Natural killer cell (primary cell): ENCODE measurements around the gene CHML. TPM values are rescaled to one million over a fixed set of nuclear protein-coding genes. Genes with fewer than 3 reads are reported as not detected.

ENCODE experiments used
- ATAC-seq, 3 donors: fragments of 150-1000 bp in 2 of 3; fragments of 200-7000 bp in 1 of 3; cut with Tn5 transposase; 1 replicate in 1 of 3; 2 replicates in 2 of 3; pipeline ENCODE4 v1.10.0; 2021; ENCODE audit warnings: mild to moderate bottlenecking in 2 of 3, moderate library complexity in 2 of 3
- DNase-seq, 2 donors: peaks; one replicate each; pipeline versions ENCODE4 v3.0.0 to v3.0.0-alpha.2; 2013 to 2021; ENCODE audit warnings: mixed read lengths in 1 of 2
- H3K27ac ChIP-seq: one replicate; pipeline ENCODE4 v1.5.1; 2013; ENCODE audit warnings: mild to moderate bottlenecking, low read length
- H3K27me3 ChIP-seq: one replicate; pipeline ENCODE4 v1.6.1; 2013; ENCODE audit warnings: low read length; ENCODE audit not compliant: control insufficient read depth, insufficient read depth
- H3K36me3 ChIP-seq: one replicate; pipeline ENCODE4 v1.6.1; 2013; ENCODE audit warnings: low read length; ENCODE audit not compliant: control insufficient read depth, insufficient read depth
- H3K4me1 ChIP-seq: one replicate; pipeline ENCODE4 v1.6.1; 2013; ENCODE audit warnings: low read length; ENCODE audit not compliant: control insufficient read depth, insufficient read depth
- H3K4me3 ChIP-seq: one replicate; pipeline ENCODE4 v1.5.1; 2013; ENCODE audit warnings: low read length
- H3K9me3 ChIP-seq: one replicate; pipeline ENCODE4 v1.6.1; 2013; ENCODE audit warnings: low read length; ENCODE audit not compliant: control insufficient read depth, insufficient read depth
- H3K27ac Mint-ChIP-seq, 2 donors: one replicate each; pipeline ENCODE4 v1.8.0; 2022; ENCODE audit warnings: mild to moderate bottlenecking in 2 of 2, mixed read lengths in 2 of 2, moderate library complexity in 1 of 2
- H3K27me3 Mint-ChIP-seq, 2 donors: one replicate each; pipeline ENCODE4 v1.8.0; 2022; ENCODE audit warnings: low read depth in 2 of 2, mixed read lengths in 2 of 2
- H3K36me3 Mint-ChIP-seq: one replicate; pipeline ENCODE4 v1.8.0; 2022; ENCODE audit warnings: mixed read lengths
- H3K4me1 Mint-ChIP-seq, 2 donors: one replicate each; pipeline ENCODE4 v1.8.0; 2022; ENCODE audit warnings: mixed read lengths in 2 of 2
- H3K4me3 Mint-ChIP-seq: one replicate; pipeline ENCODE4 v1.8.0; 2022; ENCODE audit warnings: mild to moderate bottlenecking, moderate library complexity, mixed read lengths
- H3K9me3 Mint-ChIP-seq, 2 donors: one replicate each; pipeline ENCODE4 v1.8.0; 2022; ENCODE audit warnings: mixed read lengths in 2 of 2
- CTCF ChIP-seq: fragments of 200-600 bp; IDR thresholded peaks from one replicate; pipeline ENCODE4 v1.8.0; 2022; ENCODE audit warnings: antibody characterized with exemption
- WGBS: methylation state at CpG from one replicate; pipeline ENCODE4 v1.1.7; 2013; ENCODE audit warnings: missing lambda C conversion rate; ENCODE audit not compliant: insufficient coverage; 5-methylcytosine and 5-hydroxymethylcytosine counted together
- intact Hi-C: fragments of 100-400 bp; cut with micrococcal nuclease; formaldehyde crosslinking; loops from one replicate; pipeline ENCODE4 v1.14.2; 2022
- total RNA-seq, 4 donors: library from RNA; stranded (reverse); fragments of 120-200 nt in 1 of 4; gene quantifications; one replicate each; pipeline versions ENCODE4 v1.2.3 to v1.2.4, GENCODE V29; 2013 to 2022

CHML gene
- total RNA-seq, 3 donors from 2014 or later (not counting 1 experiment from before 2014, with no cell fraction given) = 6.8 to 11.8 (median 7.8) TPM

GRCh38 chr1:241678536-241678935 is 38.4 kb upstream of the CHML start:
- Mint-ChIP-seq H3K9me3 (no peaks in the 10 kb centered on the region), H3K4me3 (no peak overlapping the region), H3K27me3 (peaks cover 10 to 32% of the 10 kb centered on the region in 2 donors), H3K27ac (no peak overlapping the region), H3K36me3 (no peaks in the 10 kb centered on the region), H3K4me1 (peaks cover 0 to 6% of the 10 kb centered on the region in 2 donors)
- Histone ChIP-seq H3K27ac (no peak overlapping the region), H3K4me1 (no peaks in the 10 kb centered on the region), H3K36me3 (no peaks in the 10 kb centered on the region), H3K9me3 (peaks cover 2% of the 10 kb centered on the region), H3K27me3 (no peaks in the 10 kb centered on the region), H3K4me3 (no peak overlapping the region)
- WGBS = 66% methylated on average over 2 of the region's 2 CpGs
- DNase-seq (no peak), ATAC-seq (no peak)
- intact Hi-C loops = no loop called here
- TF ChIP-seq CTCF = no peak

- H3K4me3 ChIP-seq = no peak overlapping the region
These were observed 37.0 kb upstream of the CHML start for GRCh38 chr1:241677201-241677600.

GRCh38 chr1:241675983-241676382 is 35.8 kb upstream of the CHML start:
- no peak overlapping the region for H3K27ac Mint-ChIP-seq
- Histone ChIP-seq H3K4me1 (no peaks in the 10 kb centered on the region), H3K4me3 (no peak overlapping the region), H3K27me3 (no peaks in the 10 kb centered on the region), H3K27ac (no peak overlapping the region), H3K9me3 (peaks cover 2% of the 10 kb centered on the region), H3K36me3 (no peaks in the 10 kb centered on the region)
- no peaks in the 10 kb centered on the region for H3K36me3 Mint-ChIP-seq
- peak in 1 of 2 donors; percentile 9 for DNase-seq
- WGBS = 90% methylated on average over 4 of the region's 4 CpGs
- peaks cover 12 to 25% of the 10 kb centered on the region in 2 donors for H3K27me3 Mint-ChIP-seq
- no peak for TF ChIP-seq CTCF
- no peak for ATAC-seq
- intact Hi-C loops = no loop called here
- H3K4me1 Mint-ChIP-seq = peaks cover 0 to 6% of the 10 kb centered on the region in 2 donors
- H3K9me3 Mint-ChIP-seq = no peaks in the 10 kb centered on the region
- H3K4me3 Mint-ChIP-seq = no peak overlapping the region

More at GRCh38 chr1:241677201-241677600, 37.0 kb upstream of the CHML start:
- WGBS = 20% methylated on average over 5 of the region's 5 CpGs
- H3K27me3 Mint-ChIP-seq = peaks cover 13 to 28% of the 10 kb centered on the region in 2 donors
- H3K27ac Mint-ChIP-seq = no peak overlapping the region
- intact Hi-C loops = no loop called here
- no peaks in the 10 kb centered on the region for H3K36me3 ChIP-seq
- H3K9me3 ChIP-seq = peaks cover 2% of the 10 kb centered on the region
- DNase-seq (peak in 1 of 2 donors; percentile 75), ATAC-seq (peak in 1 of 3 donors; percentile 52)
- peaks cover 0 to 6% of the 10 kb centered on the region in 2 donors for H3K4me1 Mint-ChIP-seq
- TF ChIP-seq CTCF = no peak
- H3K9me3 Mint-ChIP-seq = no peaks in the 10 kb centered on the region
- no peaks in the 10 kb centered on the region for H3K36me3 Mint-ChIP-seq
- no peaks in the 10 kb centered on the region for H3K4me1 ChIP-seq
- peak overlapping the region; percentile 35 for H3K4me3 Mint-ChIP-seq
- peak overlapping the region; percentile 42 for H3K27ac ChIP-seq
- H3K27me3 ChIP-seq = no peaks in the 10 kb centered on the region

GRCh38 chr1:241674805-241675384 is 34.7 kb upstream of the CHML start:
- peaks cover 6 to 21% of the 10 kb centered on the region in 2 donors for H3K27me3 Mint-ChIP-seq
- H3K36me3 ChIP-seq = no peaks in the 10 kb centered on the region
- H3K36me3 Mint-ChIP-seq = no peaks in the 10 kb centered on the region
- ATAC-seq = no peak
- peaks cover 0 to 6% of the 10 kb centered on the region in 2 donors for H3K4me1 Mint-ChIP-seq
- intact Hi-C loops = no loop called here
- H3K27ac ChIP-seq = no peak overlapping the region
- no peak overlapping the region for H3K4me3 Mint-ChIP-seq
- WGBS = no CpG with 5 or more reads among the region's 1 CpG
- no peak for TF ChIP-seq CTCF
- no peak for DNase-seq
- peaks cover 2% of the 10 kb centered on the region for H3K9me3 ChIP-seq
- no peak overlapping the region for H3K4me3 ChIP-seq
- H3K27ac Mint-ChIP-seq = no peak overlapping the region
- H3K4me1 ChIP-seq = no peaks in the 10 kb centered on the region
- H3K9me3 Mint-ChIP-seq = no peaks in the 10 kb centered on the region
- H3K27me3 ChIP-seq = no peaks in the 10 kb centered on the region
